ENCODE measurements around the gene RAP1GDS1.
A peak's percentile ranks its signal among the peaks of the same experiment; 100 is the strongest.
"Not testable (repeated sequence)": the region's sequence is repeated elsewhere in the genome, so short reads cannot be mapped to it uniquely, and the experiment has no call there.

RAP1GDS1 gene

GRCh38 chr4:98284640-98285046 is 23.5 kb downstream of the RAP1GDS1 start:
- H3K27me3 ChIP-seq (replicated peaks; ENCODE audit: control insufficient read depth, insufficient read depth, low read length, poor library complexity, severe bottlenecking): no peaks in the 10 kb centered on the region
- no peaks in the 10 kb centered on the region for H3K36me3 ChIP-seq (ENCODE audit: control insufficient read depth, insufficient read depth, low read length)
- no peak for DNase-seq
- no peaks in the 10 kb centered on the region for H3K9me3 ChIP-seq (ENCODE audit: control insufficient read depth, low read length)
- no peak overlapping the region for H3K27ac ChIP-seq (ENCODE audit: insufficient read depth, low read length, poor library complexity, severe bottlenecking)
- peaks cover 6% of the 10 kb centered on the region for H3K4me1 ChIP-seq (ENCODE audit: control insufficient read depth, insufficient read depth, low read length, poor library complexity, severe bottlenecking)
- no peak overlapping the region for H3K4me3 ChIP-seq (ENCODE audit: insufficient read depth, low read depth, low read length, poor library complexity, severe bottlenecking)

- Histone ChIP-seq H3K4me1 (ENCODE audit: control insufficient read depth, insufficient read depth, low read length, poor library complexity, severe bottlenecking) (peaks cover 9% of the 10 kb centered on the region), H3K4me3 (ENCODE audit: insufficient read depth, low read depth, low read length, poor library complexity, severe bottlenecking) (no peak overlapping the region), H3K9me3 (ENCODE audit: control insufficient read depth, low read length) (no peaks in the 10 kb centered on the region), H3K27ac (ENCODE audit: insufficient read depth, low read length, poor library complexity, severe bottlenecking) (no peak overlapping the region), H3K27me3 (replicated peaks; ENCODE audit: control insufficient read depth, insufficient read depth, low read length, poor library complexity, severe bottlenecking) (no peaks in the 10 kb centered on the region), H3K36me3 (ENCODE audit: control insufficient read depth, insufficient read depth, low read length) (no peaks in the 10 kb centered on the region)
- no peak for DNase-seq
These were observed 24.5 kb downstream of the RAP1GDS1 start for GRCh38 chr4:98285676-98286075.

GRCh38 chr4:98287328-98287727 is 26.1 kb downstream of the RAP1GDS1 start:
- Histone ChIP-seq H3K9me3 (ENCODE audit: control insufficient read depth, low read length) (no peaks in the 10 kb centered on the region), H3K4me3 (ENCODE audit: insufficient read depth, low read depth, low read length, poor library complexity, severe bottlenecking) (no peak overlapping the region), H3K36me3 (ENCODE audit: control insufficient read depth, insufficient read depth, low read length) (no peaks in the 10 kb centered on the region), H3K4me1 (ENCODE audit: control insufficient read depth, insufficient read depth, low read length, poor library complexity, severe bottlenecking) (peaks cover 9% of the 10 kb centered on the region), H3K27ac (ENCODE audit: insufficient read depth, low read length, poor library complexity, severe bottlenecking) (no peak overlapping the region), H3K27me3 (replicated peaks; ENCODE audit: control insufficient read depth, insufficient read depth, low read length, poor library complexity, severe bottlenecking) (no peaks in the 10 kb centered on the region)
- no peak for DNase-seq

GRCh38 chr4:98288671-98289070 is 27.5 kb downstream of the RAP1GDS1 start:
- not testable (repeated sequence) for H3K9me3 ChIP-seq (ENCODE audit: control insufficient read depth, low read length); H3K4me1 ChIP-seq (ENCODE audit: control insufficient read depth, insufficient read depth, low read length, poor library complexity, severe bottlenecking); H3K4me3 ChIP-seq (ENCODE audit: insufficient read depth, low read depth, low read length, poor library complexity, severe bottlenecking); H3K36me3 ChIP-seq (ENCODE audit: control insufficient read depth, insufficient read depth, low read length); DNase-seq; H3K27me3 ChIP-seq (replicated peaks; ENCODE audit: control insufficient read depth, insufficient read depth, low read length, poor library complexity, severe bottlenecking); H3K27ac ChIP-seq (ENCODE audit: insufficient read depth, low read length, poor library complexity, severe bottlenecking)

GRCh38 chr4:98289375-98289774 is 28.2 kb downstream of the RAP1GDS1 start:
- Histone ChIP-seq H3K4me3 (ENCODE audit: insufficient read depth, low read depth, low read length, poor library complexity, severe bottlenecking) (no peak overlapping the region), H3K4me1 (ENCODE audit: control insufficient read depth, insufficient read depth, low read length, poor library complexity, severe bottlenecking) (peaks cover 2% of the 10 kb centered on the region), H3K27ac (ENCODE audit: insufficient read depth, low read length, poor library complexity, severe bottlenecking) (peak overlapping the region; percentile 25), H3K36me3 (ENCODE audit: control insufficient read depth, insufficient read depth, low read length) (peaks cover 6% of the 10 kb centered on the region), H3K27me3 (replicated peaks; ENCODE audit: control insufficient read depth, insufficient read depth, low read length, poor library complexity, severe bottlenecking) (no peaks in the 10 kb centered on the region), H3K9me3 (ENCODE audit: control insufficient read depth, low read length) (no peaks in the 10 kb centered on the region)
- no peak for DNase-seq

GRCh38 chr4:98290511-98290910 is 29.3 kb downstream of the RAP1GDS1 start:
- no peaks in the 10 kb centered on the region for H3K9me3 ChIP-seq (ENCODE audit: control insufficient read depth, low read length)
- H3K4me1 ChIP-seq (ENCODE audit: control insufficient read depth, insufficient read depth, low read length, poor library complexity, severe bottlenecking): peaks cover 2% of the 10 kb centered on the region
- no peak overlapping the region for H3K4me3 ChIP-seq (ENCODE audit: insufficient read depth, low read depth, low read length, poor library complexity, severe bottlenecking)
- H3K27ac ChIP-seq (ENCODE audit: insufficient read depth, low read length, poor library complexity, severe bottlenecking): no peak overlapping the region
- H3K27me3 ChIP-seq (replicated peaks; ENCODE audit: control insufficient read depth, insufficient read depth, low read length, poor library complexity, severe bottlenecking): no peaks in the 10 kb centered on the region
- H3K36me3 ChIP-seq (ENCODE audit: control insufficient read depth, insufficient read depth, low read length): peaks cover 15% of the 10 kb centered on the region
- DNase-seq: no peak

- Histone ChIP-seq H3K4me3 (ENCODE audit: insufficient read depth, low read depth, low read length, poor library complexity, severe bottlenecking) (no peak overlapping the region), H3K36me3 (ENCODE audit: control insufficient read depth, insufficient read depth, low read length) (peaks cover 16% of the 10 kb centered on the region), H3K4me1 (ENCODE audit: control insufficient read depth, insufficient read depth, low read length, poor library complexity, severe bottlenecking) (peaks cover 2% of the 10 kb centered on the region), H3K27ac (ENCODE audit: insufficient read depth, low read length, poor library complexity, severe bottlenecking) (no peak overlapping the region), H3K9me3 (ENCODE audit: control insufficient read depth, low read length) (no peaks in the 10 kb centered on the region), H3K27me3 (replicated peaks; ENCODE audit: control insufficient read depth, insufficient read depth, low read length, poor library complexity, severe bottlenecking) (no peaks in the 10 kb centered on the region)
- no peak for DNase-seq
These were observed 32.1 kb downstream of the RAP1GDS1 start for GRCh38 chr4:98293104-98293887.

GRCh38 chr4:98298022-98298421 is 36.8 kb downstream of the RAP1GDS1 start:
- Histone ChIP-seq H3K27ac (ENCODE audit: insufficient read depth, low read length, poor library complexity, severe bottlenecking) (no peak overlapping the region), H3K36me3 (ENCODE audit: control insufficient read depth, insufficient read depth, low read length) (peaks cover 16% of the 10 kb centered on the region)
- DNase-seq: no peak

GRCh38 chr4:98300706-98301105 is 39.5 kb downstream of the RAP1GDS1 start:
- H3K9me3 ChIP-seq (ENCODE audit: control insufficient read depth, low read length): no peaks in the 10 kb centered on the region
- H3K4me3 ChIP-seq (ENCODE audit: insufficient read depth, low read depth, low read length, poor library complexity, severe bottlenecking): no peak overlapping the region
- no peaks in the 10 kb centered on the region for H3K4me1 ChIP-seq (ENCODE audit: control insufficient read depth, insufficient read depth, low read length, poor library complexity, severe bottlenecking)
- no peaks in the 10 kb centered on the region for H3K36me3 ChIP-seq (ENCODE audit: control insufficient read depth, insufficient read depth, low read length)
- DNase-seq: no peak
- no peak overlapping the region for H3K27ac ChIP-seq (ENCODE audit: insufficient read depth, low read length, poor library complexity, severe bottlenecking)
- no peaks in the 10 kb centered on the region for H3K27me3 ChIP-seq (replicated peaks; ENCODE audit: control insufficient read depth, insufficient read depth, low read length, poor library complexity, severe bottlenecking)

More at GRCh38 chr4:98298022-98298421, 36.8 kb downstream of the RAP1GDS1 start:
- H3K4me3 ChIP-seq (ENCODE audit: insufficient read depth, low read depth, low read length, poor library complexity, severe bottlenecking): no peak overlapping the region
- H3K9me3 ChIP-seq (ENCODE audit: control insufficient read depth, low read length): no peaks in the 10 kb centered on the region
- H3K27me3 ChIP-seq (replicated peaks; ENCODE audit: control insufficient read depth, insufficient read depth, low read length, poor library complexity, severe bottlenecking): no peaks in the 10 kb centered on the region
- no peaks in the 10 kb centered on the region for H3K4me1 ChIP-seq (ENCODE audit: control insufficient read depth, insufficient read depth, low read length, poor library complexity, severe bottlenecking)

- Histone ChIP-seq H3K36me3 (ENCODE audit: control insufficient read depth, insufficient read depth, low read length) (peaks cover 3% of the 10 kb centered on the region), H3K9me3 (ENCODE audit: control insufficient read depth, low read length) (no peaks in the 10 kb centered on the region), H3K27ac (ENCODE audit: insufficient read depth, low read length, poor library complexity, severe bottlenecking) (no peak overlapping the region), H3K4me3 (ENCODE audit: insufficient read depth, low read depth, low read length, poor library complexity, severe bottlenecking) (no peak overlapping the region), H3K27me3 (replicated peaks; ENCODE audit: control insufficient read depth, insufficient read depth, low read length, poor library complexity, severe bottlenecking) (no peaks in the 10 kb centered on the region), H3K4me1 (ENCODE audit: control insufficient read depth, insufficient read depth, low read length, poor library complexity, severe bottlenecking) (no peaks in the 10 kb centered on the region)
- no peak for DNase-seq
These were observed 44.4 kb downstream of the RAP1GDS1 start for GRCh38 chr4:98305576-98305975.

All from effector memory CD4-positive, alpha-beta T cell (primary cell).